Measurements from ENCODE around the gene SLC43A2. TPM values are rescaled to one million over a fixed set of nuclear protein-coding genes. Genes with fewer than 3 reads are reported as not detected.

Gene SLC43A2
- total and polyA plus RNA-seq, 2 donors (not counting 3 experiments of a cell fraction or from before 2014, with no cell fraction given), result 41.7 to 52.0 TPM

GRCh38 chr17:1568950-1569810 is 59.5 kb downstream of the SLC43A2 start:
- intact Hi-C loops (cut with micrococcal nuclease) (loop anchor here (10.0 kb wide), 1 partner anchor 146 kb away; the partner anchor contains the start of gene TLCD2), dilution Hi-C loops (cut with MboI; ENCODE audit: extremely low pct_ligation_motif_present, low sequenced_read_pairs) (no loop called here)
- H3K9me1 ChIP-seq (replicated peaks; ENCODE audit: control insufficient read depth, extremely low read depth, insufficient read depth, low read length), result no peaks in the 10 kb centered on the region
- DNase-seq (ENCODE audit: low read depth, low spot score) (no peak), FAIRE-seq (no peak)
- no peak overlapping the region for H3K27ac ChIP-seq (ENCODE audit: insufficient read depth, low read depth, low read length)
- H3K9me3 ChIP-seq (replicated peaks; ENCODE audit: control insufficient read depth, insufficient read depth, low read length), result no peaks in the 10 kb centered on the region
- no peaks in the 10 kb centered on the region for H3K79me2 ChIP-seq (ENCODE audit: control insufficient read depth, insufficient read depth, low read length)
- no peaks in the 10 kb centered on the region for H3K36me3 ChIP-seq (ENCODE audit: control insufficient read depth in 2 of 2, extremely low read depth in 1 of 2, insufficient read depth in 2 of 2, low read length in 2 of 2)
- H3K27me3 ChIP-seq (ENCODE audit: control insufficient read depth in 2 of 2, insufficient read depth in 2 of 2, low read length in 2 of 2), result no peaks in the 10 kb centered on the region
- ChIA-PET CTCF (interaction anchor here (0.7 to 10.7 kb wide), 4 partner anchors 60 to 100 kb away, joined by 3 to 459 read pairs (median 4); partner anchors contain the start of gene SLC43A2), POLR2A (no interaction called here)
- TF ChIP-seq JUN (IDR thresholded peaks at IDR 0.05; ENCODE audit: borderline replicate concordance, insufficient read depth, insufficient read length, low read depth), result no peak
- TF ChIP-seq, protein P1, sequence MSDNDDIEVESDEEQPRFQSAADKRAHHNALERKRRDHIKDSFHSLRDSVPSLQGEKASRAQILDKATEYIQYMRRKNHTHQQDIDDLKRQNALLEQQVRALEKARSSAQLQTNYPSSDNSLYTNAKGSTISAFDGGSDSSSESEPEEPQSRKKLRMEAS (IDR thresholded peaks at IDR 0.05; ENCODE audit: insufficient read depth, insufficient read length), result no peak
- no peak for TF ChIP-seq POLR2AphosphoS5 (IDR thresholded peaks at IDR 0.05; ENCODE audit: insufficient read depth, low read depth, low read length)
- TF ChIP-seq EZH2 (IDR thresholded peaks at IDR 0.05; ENCODE audit: borderline replicate concordance, low read depth, low read length, severe bottlenecking), result no peak
- TF ChIP-seq GATA2 (IDR thresholded peaks at IDR 0.05; ENCODE audit: insufficient read depth, insufficient read length, low read depth, low read length), result no peak
- no peak for TF ChIP-seq FOS (IDR thresholded peaks at IDR 0.05; ENCODE audit: borderline replicate concordance, insufficient read depth, low read length)
- TF ChIP-seq MYC (IDR thresholded peaks at IDR 0.05; ENCODE audit: low read depth, low read length), result no peak
- H2AFZ ChIP-seq (ENCODE audit: low read depth, low read length), result no peak overlapping the region
- no peak overlapping the region for H3K4me2 ChIP-seq (ENCODE audit: insufficient read depth, low read length)
- BruUV-seq (replicated peaks), result no TSS peak
- H3K4me1 ChIP-seq (ENCODE audit: control insufficient read depth, extremely low read depth, insufficient read depth, low read length), result peaks cover 1% of the 10 kb centered on the region
- no peak overlapping the region for H3K9ac ChIP-seq (replicated peaks; ENCODE audit: extremely low read depth, insufficient read depth, low read length)
- no peak overlapping the region for H3K4me3 ChIP-seq (replicated peaks in 1 of 3; ENCODE audit: insufficient read depth in 1 of 3, low read depth in 1 of 3, low read length in 3 of 3)
- H4K20me1 ChIP-seq (replicated peaks; ENCODE audit: control insufficient read depth, extremely low read depth, insufficient read depth, low read length), result no peaks in the 10 kb centered on the region

Data from endothelial cell of umbilical vein (primary cell).